ENCODE results near the gene NR2C2. TPM values are rescaled to one million over a fixed set of nuclear protein-coding genes. Genes with fewer than 3 reads are reported as not detected.

NR2C2 gene
- total and polyA plus RNA-seq, 9 of the 15 experiments (the other 6 are each of a cell fraction or from before 2014, with no cell fraction given), result 6.1 to 33.0 (median 14.6) TPM

DNA sequence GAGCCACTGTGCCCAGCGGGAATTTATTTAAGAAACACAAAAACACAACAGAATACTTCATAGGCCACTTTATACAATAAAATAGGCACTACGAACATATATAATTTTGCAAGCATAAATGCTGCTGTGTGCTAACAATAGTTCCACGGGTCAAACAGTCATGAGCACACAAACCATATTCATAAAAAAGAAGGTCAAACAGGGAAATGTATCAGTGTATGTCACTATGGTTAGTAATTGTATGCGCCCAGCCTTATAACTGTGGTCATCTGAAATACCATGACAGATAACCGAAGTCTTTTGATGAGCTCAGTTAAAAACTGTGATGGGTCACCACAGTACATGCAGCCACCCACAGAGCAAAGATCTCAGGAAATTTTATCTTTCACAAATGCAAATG, 38.1 kb upstream of the NR2C2 start:
- Histone ChIP-seq H3K9me1 (ENCODE audit: control insufficient read depth, insufficient read depth, low read length) (no peaks in the 10 kb centered on the region), H2AFZ (ENCODE audit: low read depth, low read length) (no peak overlapping the region), H3K9me3 (replicated peaks; ENCODE audit: control insufficient read depth, insufficient read depth, low read depth, low read length) (peaks cover 4% of the 10 kb centered on the region; the same call in 1 of the 2 replicates), H3K4me3 (no peak overlapping the region), H3K9ac (ENCODE audit: insufficient read depth in 1 of 2, low read depth in 2 of 2, low read length in 2 of 2) (no peak overlapping the region), H3K27ac (ENCODE audit: extremely low read depth, low read depth, low read length) (no peak overlapping the region), H4K20me1 (replicated peaks; ENCODE audit: control insufficient read depth, insufficient read depth, low read length) (peaks cover 1% of the 10 kb centered on the region; the same call in 1 of the 2 replicates), H3K4me1 (replicated peaks in 1 of 2; ENCODE audit: control insufficient read depth in 2 of 2, insufficient read depth in 2 of 2, low read length in 2 of 2) (no peaks in the 10 kb centered on the region), H3K79me2 (ENCODE audit: control insufficient read depth, insufficient read depth, low read length) (no peaks in the 10 kb centered on the region), H3K27me3 (ENCODE audit: control insufficient read depth in 2 of 2, insufficient read depth in 2 of 2, low read length in 2 of 2) (peaks cover 22 to 54% of the 10 kb centered on the region in 2 experiments; a peak in 4 of 5 replicates), H3K4me2 (ENCODE audit: insufficient read depth, low read length) (no peak overlapping the region), H3K36me3 (ENCODE audit: control insufficient read depth, insufficient read depth, low read length) (no peaks in the 10 kb centered on the region)
- BruUV-seq (replicated peaks), result no TSS peak
- no peak for FAIRE-seq
- intact Hi-C loops (cut with micrococcal nuclease) (no loop called here), in situ Hi-C loops (cut with MboI) (loop anchor here (25.0 kb wide), 2 partner anchors 397 to 1247 kb away; no protein-coding TSS in a partner anchor)
- POLR2A ChIA-PET, result no interaction called here
- DNase-seq (ENCODE audit: extremely low read depth in 1 of 4, low spot score in 3 of 4), result no peak
- CTCF ChIA-PET (ENCODE audit: low intra/inter-chr PET ratio), result no interaction called here
- WGBS (ENCODE audit: insufficient coverage, low coverage, missing lambda C conversion rate), result 2% methylated on average over 5 of the region's 5 CpGs
- no peak for ATAC-seq
- TF ChIP-seq ZNF140 (CRISPR knock-in tag; IDR thresholded peaks at IDR 0.05), result no peak
- no peak for TF ChIP-seq YBX1 (IDR thresholded peaks at IDR 0.05)
- no peak for TF ChIP-seq MAFG (tag; conservative IDR thresholded peaks at IDR 0.05)
- TF ChIP-seq CREB1 (IDR thresholded peaks at IDR 0.05), result no peak
- TF ChIP-seq CREB1 (CRISPR knock-in tag; IDR thresholded peaks at IDR 0.05), result no peak
- no peak for TF ChIP-seq NBN (IDR thresholded peaks at IDR 0.05; ENCODE audit: low read depth)
- no peak for TF ChIP-seq CEBPG (CRISPR knock-in tag; IDR thresholded peaks at IDR 0.05)
- TF ChIP-seq CEBPG (tag; conservative IDR thresholded peaks at IDR 0.05 in 1 of 2, IDR thresholded peaks at IDR 0.05 in 1 of 2), result no peak
- TF ChIP-seq TOE1 (IDR thresholded peaks at IDR 0.05; ENCODE audit: borderline replicate concordance), result no peak
- no peak for TF ChIP-seq TOE1 (CRISPR knock-in tag; IDR thresholded peaks at IDR 0.05; ENCODE audit: borderline replicate concordance, low read depth)
- no peak for TF ChIP-seq GTF2A2 (tag; IDR thresholded peaks at IDR 0.05)
- TF ChIP-seq MEIS2 (IDR thresholded peaks at IDR 0.05; ENCODE audit: partially characterized antibody), result no peak
- TF ChIP-seq RAD51 (IDR thresholded peaks at IDR 0.05; ENCODE audit: borderline replicate concordance, low read depth), result no peak
- TF ChIP-seq PCBP1 (IDR thresholded peaks at IDR 0.05; ENCODE audit: low read depth, low read length, poor library complexity, severe bottlenecking), result no peak
- TF ChIP-seq, protein P1, sequence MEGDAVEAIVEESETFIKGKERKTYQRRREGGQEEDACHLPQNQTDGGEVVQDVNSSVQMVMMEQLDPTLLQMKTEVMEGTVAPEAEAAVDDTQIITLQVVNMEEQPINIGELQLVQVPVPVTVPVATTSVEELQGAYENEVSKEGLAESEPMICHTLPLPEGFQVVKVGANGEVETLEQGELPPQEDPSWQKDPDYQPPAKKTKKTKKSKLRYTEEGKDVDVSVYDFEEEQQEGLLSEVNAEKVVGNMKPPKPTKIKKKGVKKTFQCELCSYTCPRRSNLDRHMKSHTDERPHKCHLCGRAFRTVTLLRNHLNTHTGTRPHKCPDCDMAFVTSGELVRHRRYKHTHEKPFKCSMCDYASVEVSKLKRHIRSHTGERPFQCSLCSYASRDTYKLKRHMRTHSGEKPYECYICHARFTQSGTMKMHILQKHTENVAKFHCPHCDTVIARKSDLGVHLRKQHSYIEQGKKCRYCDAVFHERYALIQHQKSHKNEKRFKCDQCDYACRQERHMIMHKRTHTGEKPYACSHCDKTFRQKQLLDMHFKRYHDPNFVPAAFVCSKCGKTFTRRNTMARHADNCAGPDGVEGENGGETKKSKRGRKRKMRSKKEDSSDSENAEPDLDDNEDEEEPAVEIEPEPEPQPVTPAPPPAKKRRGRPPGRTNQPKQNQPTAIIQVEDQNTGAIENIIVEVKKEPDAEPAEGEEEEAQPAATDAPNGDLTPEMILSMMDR (IDR thresholded peaks at IDR 0.05 in 2 of 3, conservative IDR thresholded peaks at IDR 0.05 in 1 of 3; ENCODE audit: insufficient read depth in 2 of 3, low read depth in 1 of 3, low read length in 3 of 3), result no peak
- no peak for TF ChIP-seq PRMT5 (CRISPR knock-in tag; IDR thresholded peaks at IDR 0.05)
- TF ChIP-seq, protein P2, sequence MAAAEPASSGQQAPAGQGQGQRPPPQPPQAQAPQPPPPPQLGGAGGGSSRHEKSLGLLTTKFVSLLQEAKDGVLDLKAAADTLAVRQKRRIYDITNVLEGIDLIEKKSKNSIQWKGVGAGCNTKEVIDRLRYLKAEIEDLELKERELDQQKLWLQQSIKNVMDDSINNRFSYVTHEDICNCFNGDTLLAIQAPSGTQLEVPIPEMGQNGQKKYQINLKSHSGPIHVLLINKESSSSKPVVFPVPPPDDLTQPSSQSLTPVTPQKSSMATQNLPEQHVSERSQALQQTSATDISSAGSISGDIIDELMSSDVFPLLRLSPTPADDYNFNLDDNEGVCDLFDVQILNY (CRISPR knock-in tag; IDR thresholded peaks at IDR 0.05), result no peak
- TF ChIP-seq, protein P3, sequence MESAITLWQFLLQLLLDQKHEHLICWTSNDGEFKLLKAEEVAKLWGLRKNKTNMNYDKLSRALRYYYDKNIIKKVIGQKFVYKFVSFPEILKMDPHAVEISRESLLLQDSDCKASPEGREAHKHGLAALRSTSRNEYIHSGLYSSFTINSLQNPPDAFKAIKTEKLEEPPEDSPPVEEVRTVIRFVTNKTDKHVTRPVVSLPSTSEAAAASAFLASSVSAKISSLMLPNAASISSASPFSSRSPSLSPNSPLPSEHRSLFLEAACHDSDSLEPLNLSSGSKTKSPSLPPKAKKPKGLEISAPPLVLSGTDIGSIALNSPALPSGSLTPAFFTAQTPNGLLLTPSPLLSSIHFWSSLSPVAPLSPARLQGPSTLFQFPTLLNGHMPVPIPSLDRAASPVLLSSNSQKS (CRISPR knock-in tag; IDR thresholded peaks at IDR 0.05), result no peak
- no peak for TF ChIP-seq PCBP2 (IDR thresholded peaks at IDR 0.05; ENCODE audit: low read depth, low read length, poor library complexity, severe bottlenecking)
